IPS DF 6.9 (cell line): Measurements from ENCODE around the gene KY.

Experiments used
- DNase-seq: peaks from one replicate; pipeline ENCODE4 v3.0.0-alpha.2; 2013; ENCODE audit warnings: low read depth, low spot score
- H3K27ac ChIP-seq: one replicate; pipeline ENCODE4 v1.5.1; 2013; ENCODE audit warnings: low read length, control low read depth
- H3K27me3 ChIP-seq: 2 replicates; pipeline ENCODE4 v1.6.1; 2013; ENCODE audit warnings: mild to moderate bottlenecking, low read length; ENCODE audit not compliant: control insufficient read depth, insufficient read depth
- H3K36me3 ChIP-seq: 2 replicates; pipeline ENCODE4 v1.6.1; 2013; ENCODE audit warnings: low read length; ENCODE audit not compliant: control insufficient read depth, insufficient read depth
- H3K4me1 ChIP-seq: 2 replicates; pipeline ENCODE4 v1.6.1; 2013; ENCODE audit warnings: low read length; ENCODE audit not compliant: control insufficient read depth, insufficient read depth
- H3K4me3 ChIP-seq: 2 replicates; pipeline ENCODE4 v1.5.1; 2013; ENCODE audit warnings: mild to moderate bottlenecking, low read length
- H3K9me3 ChIP-seq: 2 replicates; pipeline ENCODE4 v1.6.1; 2013; ENCODE audit warnings: low read length, inconsistent platforms; ENCODE audit not compliant: control insufficient read depth, insufficient read depth
- WGBS: extraction: QIAGEN DNeasy Blood & Tissue Kit; methylation state at CpG from one replicate; pipeline ENCODE4 v1.1.7; 2013; ENCODE audit warnings: mixed read lengths, missing lambda C conversion rate; ENCODE audit not compliant: insufficient read length, insufficient coverage; 5-methylcytosine and 5-hydroxymethylcytosine counted together

The KY gene

DNA sequence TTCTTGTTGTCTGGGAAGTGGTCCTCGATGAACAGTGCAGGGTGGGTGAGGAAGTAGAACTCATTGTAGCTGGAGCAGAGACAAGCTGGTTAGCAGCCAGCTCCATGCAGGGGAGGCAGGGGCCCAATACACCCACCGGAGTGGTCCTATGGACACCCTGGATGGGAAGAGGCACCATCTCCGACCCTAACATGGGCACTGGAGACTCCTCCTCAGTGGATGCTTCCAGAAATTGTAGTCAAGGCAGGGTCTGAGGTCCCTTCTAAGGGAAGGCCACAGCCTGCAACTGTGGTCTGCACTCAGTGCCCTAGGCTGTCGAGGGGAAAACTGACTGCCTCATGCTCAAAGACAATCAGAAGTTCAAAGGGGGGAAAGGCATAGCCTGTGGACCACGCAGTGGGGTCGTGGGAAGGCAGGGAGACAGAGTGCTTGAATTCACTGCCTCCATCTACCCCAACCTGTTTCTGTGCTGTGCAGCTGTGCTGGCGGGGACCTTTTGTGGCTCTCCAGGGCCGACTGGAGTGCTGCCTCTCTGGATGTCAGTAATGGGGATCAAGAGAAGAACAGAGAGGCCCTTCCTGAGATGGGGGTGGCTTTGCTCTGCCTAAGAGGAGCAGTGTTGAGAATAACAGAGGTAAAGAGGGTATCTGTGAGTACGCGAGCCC lies 41.9 kb downstream of the KY start:
- WGBS, result no CpG with 5 or more reads among the region's 10 CpGs
- no peak for DNase-seq
- H3K36me3 ChIP-seq, result no peaks in the 10 kb centered on the region
- H3K27ac ChIP-seq, result no peak overlapping the region
- H3K4me3 ChIP-seq, result no peak overlapping the region
- no peaks in the 10 kb centered on the region for H3K9me3 ChIP-seq
- H3K27me3 ChIP-seq, result no peaks in the 10 kb centered on the region
- H3K4me1 ChIP-seq, result no peaks in the 10 kb centered on the region

- no CpG with 5 or more reads among the region's 6 CpGs for WGBS
- H3K4me1 ChIP-seq, result no peaks in the 10 kb centered on the region
- DNase-seq, result no peak
Measured at GRCh38 chr3:134608023-134608770, 42.6 kb downstream of the KY start.

DNA sequence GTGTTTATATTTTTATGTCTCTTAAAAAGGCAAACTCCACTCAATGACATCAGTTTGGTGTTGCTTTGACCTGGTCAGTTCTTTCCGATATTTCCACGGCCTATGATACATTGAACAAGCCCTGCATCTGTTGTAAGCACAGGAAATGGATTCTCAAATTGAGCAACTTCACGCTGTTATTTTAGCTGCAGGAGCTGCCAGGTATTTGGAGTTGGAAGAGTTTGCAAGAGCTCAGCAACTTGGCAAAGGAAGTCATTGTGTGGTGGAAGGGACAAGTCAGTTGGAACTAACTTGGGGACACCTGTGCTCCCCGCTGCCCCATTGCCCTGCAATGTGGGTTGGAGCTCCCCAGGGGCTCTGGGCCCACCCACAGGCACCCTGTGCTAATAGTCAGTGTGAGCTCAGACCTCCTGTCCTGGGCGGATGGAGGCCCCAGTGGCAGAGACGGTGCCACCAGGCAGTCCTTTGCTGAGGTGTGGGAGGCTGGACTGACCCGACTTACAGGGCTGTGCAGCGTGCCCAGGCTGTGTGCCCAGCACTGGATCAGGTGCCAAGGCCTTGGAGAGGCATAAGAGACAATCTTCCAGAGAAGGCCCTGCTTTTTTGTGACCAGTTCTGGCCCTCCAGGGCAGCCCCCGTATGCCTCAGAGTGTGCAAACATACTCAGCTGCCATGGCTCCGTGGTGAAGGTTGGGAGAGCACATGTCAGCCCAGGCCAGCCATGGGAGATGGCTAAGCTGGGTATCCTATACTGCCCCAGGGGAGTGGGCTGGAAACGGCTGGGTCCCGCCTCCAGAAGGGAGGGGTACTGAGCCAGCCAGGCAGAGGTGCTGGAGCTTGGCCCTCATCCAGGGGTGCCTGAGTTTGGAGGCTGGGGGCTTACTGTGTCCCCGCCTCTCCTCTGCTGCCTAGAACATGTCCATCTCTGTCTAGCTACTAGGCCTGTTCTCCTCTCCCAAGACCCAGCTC lies 43.5 kb downstream of the KY start:
- H3K27me3 ChIP-seq, result no peaks in the 10 kb centered on the region
- no peaks in the 10 kb centered on the region for H3K36me3 ChIP-seq
- H3K9me3 ChIP-seq, result no peaks in the 10 kb centered on the region
- H3K4me1 ChIP-seq, result no peaks in the 10 kb centered on the region
- DNase-seq, result no peak
- no peak overlapping the region for H3K4me3 ChIP-seq
- no peak overlapping the region for H3K27ac ChIP-seq
- no CpG with 5 or more reads among the region's 13 CpGs for WGBS

More at GRCh38 chr3:134608023-134608770, 42.6 kb downstream of the KY start:
- H3K36me3 ChIP-seq, result no peaks in the 10 kb centered on the region
- H3K27ac ChIP-seq, result no peak overlapping the region
- no peak overlapping the region for H3K4me3 ChIP-seq
- H3K9me3 ChIP-seq, result no peaks in the 10 kb centered on the region
- H3K27me3 ChIP-seq, result no peaks in the 10 kb centered on the region

- H3K9me3 ChIP-seq, result no peaks in the 10 kb centered on the region
- no peaks in the 10 kb centered on the region for H3K27me3 ChIP-seq
- no peak overlapping the region for H3K4me3 ChIP-seq
- WGBS, result no CpG with 5 or more reads among the region's 12 CpGs
- no peaks in the 10 kb centered on the region for H3K4me1 ChIP-seq
- DNase-seq, result no peak
- no peaks in the 10 kb centered on the region for H3K36me3 ChIP-seq
- H3K27ac ChIP-seq, result no peak overlapping the region
Measured at GRCh38 chr3:134606033-134607025, 44.5 kb downstream of the KY start.

DNA sequence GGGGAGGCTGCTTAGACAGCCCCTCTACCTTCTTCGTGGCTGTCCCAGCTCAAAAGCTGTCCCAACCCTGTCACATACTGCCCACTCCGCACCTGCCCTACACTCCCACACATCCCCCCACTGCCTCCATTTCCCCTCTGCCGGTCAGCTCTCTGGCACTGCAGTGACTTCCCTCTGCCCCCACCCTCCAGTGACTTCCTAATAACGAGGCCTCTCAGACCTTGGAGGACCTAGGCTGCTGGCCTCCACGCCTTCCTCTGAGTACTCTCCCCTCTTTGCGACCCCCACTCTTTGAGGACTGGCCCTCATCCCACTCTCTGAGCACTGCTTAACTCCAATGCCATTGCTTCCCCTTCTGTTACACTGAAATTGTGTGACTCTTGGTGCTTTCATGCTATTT lies 45.3 kb downstream of the KY start:
- no peaks in the 10 kb centered on the region for H3K27me3 ChIP-seq
- DNase-seq, result no peak
- H3K4me3 ChIP-seq, result no peak overlapping the region
- H3K36me3 ChIP-seq, result no peaks in the 10 kb centered on the region
- no CpG with 5 or more reads among the region's 6 CpGs for WGBS
- H3K4me1 ChIP-seq, result no peaks in the 10 kb centered on the region; the same call in 1 of the 2 replicates
- H3K27ac ChIP-seq, result no peak overlapping the region
- no peaks in the 10 kb centered on the region for H3K9me3 ChIP-seq

DNA sequence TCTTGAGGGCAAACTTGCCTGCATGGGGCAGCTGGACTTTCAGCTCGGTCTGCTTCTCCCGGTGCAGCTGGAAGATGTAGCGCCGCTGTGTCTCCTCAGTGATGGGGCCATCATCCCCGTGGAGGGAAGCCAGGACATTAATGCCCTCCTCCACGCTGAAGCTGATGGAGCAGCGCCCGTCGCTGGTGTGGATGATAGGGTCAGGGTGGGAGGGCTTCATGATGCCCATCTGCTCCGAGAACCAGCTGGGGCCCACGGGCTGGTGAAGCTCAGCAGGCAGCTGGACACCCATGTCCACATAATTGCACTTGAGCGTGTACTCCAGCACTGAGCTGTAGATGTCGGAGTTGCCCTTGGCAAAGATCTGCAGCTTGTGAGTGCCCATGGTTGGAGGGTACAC lies 46.9 kb downstream of the KY start:
- Histone ChIP-seq H3K9me3 (no peaks in the 10 kb centered on the region), H3K36me3 (no peaks in the 10 kb centered on the region), H3K4me3 (no peak overlapping the region), H3K4me1 (no peaks in the 10 kb centered on the region; the same call in 1 of the 2 replicates), H3K27me3 (no peaks in the 10 kb centered on the region), H3K27ac (no peak overlapping the region)
- DNase-seq, result no peak
- no CpG with 5 or more reads among the region's 13 CpGs for WGBS

DNA sequence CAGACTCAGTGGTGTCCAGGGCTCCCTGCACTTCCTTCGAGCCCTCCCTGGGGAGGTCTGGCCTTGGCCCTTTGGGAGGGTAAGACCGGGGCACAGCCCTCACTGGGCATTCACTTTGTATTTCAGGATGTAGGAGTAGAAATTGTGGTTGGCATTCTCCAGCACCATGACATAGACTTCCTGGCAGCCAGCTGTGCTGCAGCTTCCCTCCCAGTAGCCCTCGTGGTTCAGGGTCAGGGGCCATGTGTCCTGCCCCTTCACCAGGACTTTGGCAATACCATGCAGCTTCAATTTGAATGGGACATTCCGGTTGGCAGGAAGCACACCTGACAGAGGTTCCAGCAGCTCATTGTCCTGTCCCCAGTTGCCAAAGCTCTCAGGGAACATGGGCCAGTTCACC lies 47.3 kb downstream of the KY start:
- Histone ChIP-seq H3K4me3 (no peak overlapping the region), H3K9me3 (no peaks in the 10 kb centered on the region), H3K27ac (no peak overlapping the region), H3K4me1 (no peaks in the 10 kb centered on the region; the same call in 1 of the 2 replicates), H3K27me3 (no peaks in the 10 kb centered on the region), H3K36me3 (no peaks in the 10 kb centered on the region)
- no CpG with 5 or more reads among the region's 4 CpGs for WGBS
- no peak for DNase-seq

- H3K4me3 ChIP-seq, result no peak overlapping the region
- DNase-seq, result no peak
- H3K27ac ChIP-seq, result no peak overlapping the region
- no peaks in the 10 kb centered on the region; the same call in 1 of the 2 replicates for H3K4me1 ChIP-seq
- no peaks in the 10 kb centered on the region for H3K9me3 ChIP-seq
- H3K27me3 ChIP-seq, result no peaks in the 10 kb centered on the region
- no CpG with 5 or more reads among the region's 6 CpGs for whole genome bisulfite sequencing
- no peaks in the 10 kb centered on the region for H3K36me3 ChIP-seq
Measured at GRCh38 chr3:134602440-134602814, 48.4 kb downstream of the KY start.

- Histone ChIP-seq H3K27ac (no peak overlapping the region), H3K9me3 (no peaks in the 10 kb centered on the region), H3K4me1 (no peaks in the 10 kb centered on the region; the same call in 1 of the 2 replicates), H3K27me3 (no peaks in the 10 kb centered on the region), H3K36me3 (no peaks in the 10 kb centered on the region), H3K4me3 (no peak overlapping the region)
- DNase-seq, result no peak
- no CpG with 5 or more reads among the region's 19 CpGs for WGBS
Measured at GRCh38 chr3:134601539-134602439, 49.0 kb downstream of the KY start.
